Central memory CD8-positive, alpha-beta T cell (primary cell): Measurements from ENCODE around the gene STX10.

Experiments
- ATAC-seq: fragments of 150-1000 bp; cut with Tn5 transposase; replicated peaks from 2 replicates; pipeline ENCODE4 v1.10.0; 2022; ENCODE audit warnings: mild to moderate bottlenecking, moderate FRiP score, moderate number of reproducible peaks; ENCODE audit not compliant: poor library complexity, severe bottlenecking; ENCODE audit errors: extremely low read depth
- DNase-seq, 2 donors: peaks; one replicate each; pipeline ENCODE4 v3.0.0; 2021; ENCODE audit warnings: low spot score in 2 of 2
- H3K27ac Mint-ChIP-seq: one replicate; pipeline ENCODE4 v1.8.0; 2022; ENCODE audit warnings: low read depth, mild to moderate bottlenecking, moderate library complexity, mixed read lengths
- H3K27me3 Mint-ChIP-seq: one replicate; pipeline ENCODE4 v1.8.0; 2022; ENCODE audit warnings: mixed read lengths
- H3K36me3 Mint-ChIP-seq: one replicate; pipeline ENCODE4 v1.8.0; 2022; ENCODE audit warnings: mild to moderate bottlenecking, moderate library complexity, mixed read lengths; ENCODE audit not compliant: insufficient read depth
- H3K4me1 Mint-ChIP-seq: one replicate; pipeline ENCODE4 v1.8.0; 2022; ENCODE audit warnings: mixed read lengths
- H3K4me3 Mint-ChIP-seq: one replicate; pipeline ENCODE4 v1.8.0; 2022; ENCODE audit warnings: mild to moderate bottlenecking, moderate library complexity, mixed read lengths
- H3K9me3 Mint-ChIP-seq: one replicate; pipeline ENCODE4 v1.8.0; 2022; ENCODE audit warnings: mixed read lengths

The STX10 gene

DNA sequence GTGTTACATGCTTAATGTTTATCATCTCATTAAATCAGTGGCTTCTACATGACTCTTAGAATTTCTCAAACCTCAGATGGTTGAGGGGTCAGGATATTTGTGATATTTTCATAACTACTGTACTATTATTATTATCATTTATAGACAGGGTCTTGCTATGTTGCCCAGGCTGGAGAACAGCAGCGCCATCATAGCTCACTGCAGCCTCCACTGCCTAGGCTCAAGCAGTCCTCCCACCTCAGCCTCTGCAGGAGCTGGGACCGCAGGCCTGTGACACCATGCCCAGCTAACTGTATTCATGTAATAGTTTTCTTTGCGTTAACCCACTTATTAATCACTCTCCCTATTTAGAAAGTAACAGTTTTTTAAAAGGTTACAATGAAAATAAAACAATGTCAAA, 9.5 kb upstream of the STX10 start:
- ATAC-seq (no peak), DNase-seq (no peak)
- no peak overlapping the region for H3K4me3 Mint-ChIP-seq
- H3K27ac Mint-ChIP-seq = no peak overlapping the region
- H3K36me3 Mint-ChIP-seq = peaks cover 18% of the 10 kb centered on the region
- H3K27me3 Mint-ChIP-seq = no peaks in the 10 kb centered on the region
- H3K9me3 Mint-ChIP-seq = no peaks in the 10 kb centered on the region
- peaks cover 63% of the 10 kb centered on the region for H3K4me1 Mint-ChIP-seq

DNA sequence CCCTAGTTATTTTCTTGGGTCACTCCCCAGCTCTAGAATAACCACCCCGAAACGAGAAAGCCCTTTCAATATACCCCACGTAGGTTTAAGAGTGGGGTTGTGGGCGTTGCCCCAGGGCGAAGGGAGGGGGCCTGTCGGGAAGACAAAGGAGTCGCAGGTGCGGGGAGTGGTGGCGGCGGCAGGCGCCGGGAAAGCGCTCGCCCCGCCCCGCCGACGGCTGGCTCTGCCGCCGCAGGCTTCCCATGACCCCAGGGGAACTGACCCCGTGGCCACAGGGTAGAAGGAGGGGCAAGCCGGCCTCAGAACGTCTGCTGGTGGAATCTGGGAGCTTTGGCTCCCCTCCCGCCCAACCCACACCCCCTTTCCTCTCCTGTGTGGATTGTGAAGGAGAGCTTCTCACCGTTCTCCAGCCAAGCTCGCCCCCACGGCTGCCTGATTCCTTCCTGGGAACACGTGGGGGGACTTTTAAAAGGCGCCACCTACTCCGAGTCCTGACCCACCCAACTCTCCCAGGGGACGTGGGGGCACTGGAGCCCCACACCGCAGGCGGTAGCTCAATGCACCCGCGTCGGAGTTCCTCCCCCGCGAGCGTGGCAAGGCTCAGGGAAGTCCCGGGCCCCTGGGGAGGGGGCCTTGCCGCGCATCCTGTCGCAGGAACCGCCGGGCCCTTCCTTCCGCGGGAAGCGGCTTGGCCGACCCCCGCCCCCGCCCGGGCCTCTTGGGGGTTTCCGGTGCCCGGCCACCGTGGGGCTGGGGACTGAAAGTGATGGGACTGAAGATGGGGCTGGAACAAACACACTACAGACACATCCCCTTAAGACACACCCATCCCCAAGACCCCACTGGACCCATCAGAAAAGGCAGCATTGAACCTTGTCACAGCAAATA, 5.5 kb upstream of the STX10 start:
- peak; percentile 9 for ATAC-seq

GRCh38 chr19:13154911-13155471, 4.8 kb upstream of the STX10 start:
- Mint-ChIP-seq H3K27me3 (peaks cover 5% of the 10 kb centered on the region), H3K36me3 (peaks cover 59% of the 10 kb centered on the region), H3K9me3 (no peaks in the 10 kb centered on the region), H3K4me1 (peaks cover 76% of the 10 kb centered on the region), H3K4me3 (peak overlapping the region; percentile 94), H3K27ac (peak overlapping the region; percentile 100)
- peak; percentile 63 to 78 for DNase-seq
- peak; percentile 31 for ATAC-seq

More for the DNA sequence above, 5.5 kb upstream of the STX10 start:
- no peaks in the 10 kb centered on the region for H3K9me3 Mint-ChIP-seq
- H3K27me3 Mint-ChIP-seq = peaks cover 5% of the 10 kb centered on the region
- peaks cover 72% of the 10 kb centered on the region for H3K4me1 Mint-ChIP-seq
- H3K27ac Mint-ChIP-seq = peak overlapping the region; percentile 100
- peak overlapping the region; percentile 94 for H3K4me3 Mint-ChIP-seq
- peaks cover 54% of the 10 kb centered on the region for H3K36me3 Mint-ChIP-seq
- DNase-seq = peak; percentile 53 to 70

- DNase-seq (peak; percentile 21 to 28), ATAC-seq (no peak)
- Mint-ChIP-seq H3K4me3 (peak overlapping the region; percentile 94), H3K4me1 (peaks cover 77% of the 10 kb centered on the region), H3K36me3 (peaks cover 59% of the 10 kb centered on the region), H3K27me3 (peaks cover 5% of the 10 kb centered on the region), H3K27ac (peak overlapping the region; percentile 100), H3K9me3 (no peaks in the 10 kb centered on the region)
These were observed 4.1 kb upstream of the STX10 start for GRCh38 chr19:13154241-13154778.

- Mint-ChIP-seq H3K4me1 (peaks cover 83% of the 10 kb centered on the region), H3K9me3 (no peaks in the 10 kb centered on the region), H3K4me3 (peak overlapping the region; percentile 94), H3K36me3 (peaks cover 59% of the 10 kb centered on the region), H3K27me3 (peaks cover 5% of the 10 kb centered on the region), H3K27ac (peak overlapping the region; percentile 100)
- ATAC-seq (no peak), DNase-seq (peak in 1 of 2 donors; percentile 14)
These were observed 3.5 kb upstream of the STX10 start for GRCh38 chr19:13153569-13154240.

DNA sequence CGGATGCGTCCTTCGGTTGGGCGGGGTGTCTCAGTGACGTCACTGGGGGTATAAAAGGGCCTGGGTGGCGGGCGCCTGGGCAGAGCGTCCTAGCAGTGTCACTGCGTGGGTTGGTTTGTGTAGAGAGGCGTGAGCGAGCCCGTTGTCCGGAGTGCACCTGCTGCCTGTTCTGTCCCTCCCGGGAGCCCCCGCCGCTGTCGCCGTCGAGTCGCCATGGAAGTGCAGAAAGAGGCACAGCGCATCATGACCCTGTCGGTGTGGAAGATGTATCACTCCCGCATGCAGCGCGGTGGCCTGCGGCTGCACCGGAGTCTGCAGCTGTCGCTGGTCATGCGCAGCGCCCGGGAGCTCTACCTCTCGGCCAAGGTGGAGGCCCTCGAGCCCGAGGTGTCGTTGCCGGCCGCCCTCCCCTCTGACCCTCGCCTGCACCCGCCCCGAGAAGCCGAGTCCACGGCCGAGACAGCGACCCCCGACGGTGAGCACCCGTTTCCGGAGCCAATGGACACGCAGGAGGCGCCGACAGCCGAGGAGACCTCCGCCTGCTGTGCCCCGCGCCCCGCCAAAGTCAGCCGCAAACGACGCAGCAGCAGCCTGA, 2.9 kb upstream of the STX10 start:
- Mint-ChIP-seq H3K27me3 (peaks cover 5% of the 10 kb centered on the region), H3K9me3 (no peaks in the 10 kb centered on the region), H3K36me3 (peaks cover 59% of the 10 kb centered on the region)

DNA sequence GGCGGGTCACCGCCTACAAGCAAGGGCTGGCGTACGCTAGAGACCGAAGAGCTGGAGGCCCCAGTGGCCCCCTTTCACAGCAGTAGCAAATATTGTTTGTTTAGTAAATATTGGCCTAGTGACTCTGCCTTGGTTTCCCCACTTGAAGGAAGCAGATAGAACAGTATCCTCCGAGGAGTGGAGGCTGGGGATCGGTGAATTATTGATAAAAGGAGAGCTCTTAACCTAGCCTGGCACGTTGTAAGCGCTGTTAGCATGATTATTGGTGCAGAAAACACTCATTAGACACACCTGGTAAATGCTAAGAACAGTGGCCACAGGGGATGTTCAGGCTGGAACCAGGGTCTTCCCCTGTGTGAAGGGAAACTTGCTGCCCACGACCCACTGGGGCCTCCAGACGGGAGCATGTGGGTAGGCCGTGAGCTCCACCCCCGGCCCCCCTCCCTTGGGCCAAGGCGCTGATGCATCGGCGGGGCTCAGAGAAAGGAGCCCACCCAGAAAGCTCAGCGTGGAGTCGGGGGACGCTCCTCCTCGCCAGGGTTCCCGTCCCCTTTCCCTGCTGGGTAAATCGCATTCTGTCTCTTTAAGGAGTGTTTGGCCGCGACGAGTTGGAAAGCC, 2.3 kb upstream of the STX10 start:
- ATAC-seq = peak; percentile 8
- DNase-seq = no peak
- peaks cover 76% of the 10 kb centered on the region for H3K4me1 Mint-ChIP-seq
- H3K27ac Mint-ChIP-seq = peak overlapping the region; percentile 100
- peaks cover 59% of the 10 kb centered on the region for H3K36me3 Mint-ChIP-seq
- H3K4me3 Mint-ChIP-seq = peak overlapping the region; percentile 94
- peaks cover 5% of the 10 kb centered on the region for H3K27me3 Mint-ChIP-seq
- H3K9me3 Mint-ChIP-seq = no peaks in the 10 kb centered on the region

More for the DNA sequence above, 2.9 kb upstream of the STX10 start:
- peak overlapping the region; percentile 94 for H3K4me3 Mint-ChIP-seq
- ATAC-seq (peak; percentile 27), DNase-seq (peak; percentile 97 to 99)
- peaks cover 82% of the 10 kb centered on the region for H3K4me1 Mint-ChIP-seq
- peak overlapping the region; percentile 100 for H3K27ac Mint-ChIP-seq

GRCh38 chr19:13151605-13152355, 1.6 kb upstream of the STX10 start:
- Mint-ChIP-seq H3K36me3 (peaks cover 58% of the 10 kb centered on the region), H3K27me3 (peaks cover 5% of the 10 kb centered on the region), H3K27ac (peak overlapping the region; percentile 100), H3K4me1 (peaks cover 74% of the 10 kb centered on the region), H3K9me3 (no peaks in the 10 kb centered on the region), H3K4me3 (peak overlapping the region; percentile 94)
- peak; percentile 89 to 95 for DNase-seq
- ATAC-seq = peak; percentile 55

- Mint-ChIP-seq H3K9me3 (no peaks in the 10 kb centered on the region), H3K4me3 (peak overlapping the region; percentile 94), H3K27me3 (peaks cover 5% of the 10 kb centered on the region), H3K36me3 (peaks cover 58% of the 10 kb centered on the region), H3K27ac (peak overlapping the region; percentile 100), H3K4me1 (peaks cover 69% of the 10 kb centered on the region)
- no peak for ATAC-seq
- no peak for DNase-seq
These were observed 893 bp upstream of the STX10 start for GRCh38 chr19:13150931-13151604.

- Mint-ChIP-seq H3K27ac (peak overlapping the region; percentile 100), H3K9me3 (no peaks in the 10 kb centered on the region), H3K4me3 (peak overlapping the region; percentile 94), H3K27me3 (peaks cover 5% of the 10 kb centered on the region), H3K4me1 (peaks cover 57% of the 10 kb centered on the region), H3K36me3 (peaks cover 50% of the 10 kb centered on the region)
- peak; percentile 3 for ATAC-seq
- DNase-seq = peak in 1 of 2 donors; percentile 13
These were observed 468 bp downstream of the STX10 start for GRCh38 chr19:13149628-13150186.
